ENCODE results near the gene AKAP13.

GRCh38 chr15:85667491-85668424 is 287.4 kb downstream of the AKAP13 start:
- no peak for TF ChIP-seq CTCF (IDR thresholded peaks at IDR 0.05)
- no peak for TF ChIP-seq POLR2A (IDR thresholded peaks at IDR 0.05)
